CD4-positive, alpha-beta T cell treated with Interleukin-15 for 1 hour (primary cell): ENCODE measurements around the gene FBXO27.

Experiments
- DNase-seq: peaks from one replicate; pipeline ENCODE4 v3.0.0-alpha.2; 2020

Gene FBXO27

DNA sequence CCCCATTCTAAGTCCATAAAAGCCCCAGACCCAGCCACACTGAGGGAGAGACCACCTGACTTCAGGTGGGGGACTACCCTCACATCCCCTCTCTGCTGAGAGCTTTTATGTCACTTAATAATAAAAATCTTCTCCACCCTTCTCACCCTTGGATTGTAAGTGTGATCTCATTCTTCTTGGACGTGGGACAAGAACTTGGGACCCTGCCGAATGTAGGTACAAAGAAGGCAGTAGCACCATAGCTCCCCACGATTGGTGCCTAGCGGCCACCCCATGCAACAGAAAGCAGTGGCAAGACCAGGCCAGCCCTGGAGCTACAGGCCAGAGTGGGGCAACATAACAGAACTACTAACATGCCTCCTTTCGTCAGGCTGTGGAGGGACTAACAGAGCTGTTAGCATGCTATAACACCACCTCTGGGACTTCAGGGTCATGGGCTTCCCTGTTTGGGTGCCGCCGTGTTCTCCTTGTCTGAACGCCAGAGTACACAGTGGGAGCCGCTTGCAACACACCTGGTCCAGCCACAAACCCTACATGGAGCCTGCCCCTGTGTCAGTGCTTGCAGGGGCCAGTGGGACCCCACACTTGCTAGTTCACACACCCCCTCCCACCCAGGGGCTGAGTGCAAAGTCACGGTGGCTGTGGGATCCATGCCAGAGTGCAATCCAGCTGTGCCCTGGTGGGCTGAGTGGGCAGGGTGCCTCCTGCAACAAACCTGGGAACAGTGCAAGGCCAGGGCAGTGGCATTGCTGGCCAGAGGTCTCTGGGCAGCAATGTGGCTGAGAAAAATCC, 51.6 kb downstream of the FBXO27 start:
- DNase-seq: no peak

DNA sequence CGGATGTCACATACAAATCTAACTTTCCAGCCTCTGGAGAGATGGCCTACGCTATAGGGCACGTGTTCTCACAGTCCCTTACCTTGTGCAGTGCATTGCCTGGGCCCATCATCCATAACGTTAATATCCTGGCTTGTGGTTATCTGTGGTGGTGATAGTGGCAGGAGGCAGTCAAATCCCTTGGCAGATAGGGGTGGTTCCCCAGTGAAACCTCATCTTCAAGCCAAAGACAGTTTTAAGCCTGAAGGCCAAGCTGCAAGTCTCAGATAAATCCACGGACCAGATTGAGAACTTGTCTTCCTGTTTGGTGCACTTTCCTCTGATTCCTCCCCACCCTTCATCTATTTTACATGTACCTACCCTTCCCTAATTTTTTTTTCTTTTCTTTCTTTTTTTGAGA, 52.5 kb downstream of the FBXO27 start:
- no peak for DNase-seq

DNA sequence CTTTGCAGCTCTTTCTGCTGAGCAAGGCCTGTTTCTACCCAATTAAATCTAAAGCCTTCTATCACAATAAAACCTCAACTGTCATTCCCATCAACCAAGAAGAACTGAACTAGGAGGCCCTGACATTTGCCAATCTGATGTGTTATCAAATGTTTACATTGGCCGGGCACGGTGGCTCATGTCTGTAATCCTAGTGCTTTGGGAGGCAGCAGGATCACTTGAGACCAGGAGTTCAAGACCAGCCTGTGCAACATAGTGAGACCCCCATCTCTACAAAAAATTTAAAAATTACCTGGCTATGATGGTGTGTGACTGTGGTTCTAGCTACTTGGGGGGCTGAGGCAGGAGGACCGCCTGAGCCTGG, 54.0 kb downstream of the FBXO27 start:
- DNase-seq: no peak

DNA sequence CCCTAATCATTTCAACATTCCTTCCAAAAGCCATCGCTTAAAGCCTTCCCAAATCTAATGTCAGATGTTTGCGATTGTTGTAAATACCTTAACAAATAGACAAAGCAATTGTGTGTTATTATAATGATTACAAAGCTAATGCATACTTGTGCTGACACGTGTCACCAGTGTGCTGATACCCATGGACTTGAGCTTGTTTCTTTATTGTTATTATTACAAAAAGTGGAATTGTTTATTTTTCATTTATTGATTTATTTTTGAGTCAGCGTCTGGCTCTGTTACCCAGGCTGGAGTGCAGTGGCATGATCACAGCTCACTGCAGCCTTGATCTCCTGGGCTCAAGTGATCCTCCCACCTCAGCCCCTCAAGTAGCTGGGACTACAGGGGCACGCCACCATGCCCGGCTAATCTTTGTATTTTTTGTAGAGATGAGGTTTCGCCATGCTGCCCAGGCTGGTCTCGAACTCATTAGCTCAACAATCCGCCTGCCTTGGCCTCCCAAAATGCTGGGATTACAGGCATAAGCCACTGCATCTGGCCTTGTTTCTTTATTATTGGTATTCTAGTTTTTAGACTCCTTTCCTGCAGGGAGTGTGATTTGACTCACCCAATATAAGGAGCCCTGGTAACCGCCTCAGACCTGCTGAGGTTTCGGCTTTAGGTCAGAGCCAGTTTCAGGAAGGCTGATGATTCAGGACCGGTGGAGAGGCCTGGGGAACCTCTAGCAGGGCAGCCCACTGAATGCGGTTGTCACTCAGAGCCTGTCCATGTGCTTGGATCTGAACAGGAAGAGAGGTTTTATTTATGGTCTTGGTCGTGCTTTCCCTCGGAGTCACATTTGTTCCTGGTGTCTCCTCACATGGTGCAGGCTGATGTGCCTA, 54.7 kb downstream of the FBXO27 start:
- DNase-seq: no peak

DNA sequence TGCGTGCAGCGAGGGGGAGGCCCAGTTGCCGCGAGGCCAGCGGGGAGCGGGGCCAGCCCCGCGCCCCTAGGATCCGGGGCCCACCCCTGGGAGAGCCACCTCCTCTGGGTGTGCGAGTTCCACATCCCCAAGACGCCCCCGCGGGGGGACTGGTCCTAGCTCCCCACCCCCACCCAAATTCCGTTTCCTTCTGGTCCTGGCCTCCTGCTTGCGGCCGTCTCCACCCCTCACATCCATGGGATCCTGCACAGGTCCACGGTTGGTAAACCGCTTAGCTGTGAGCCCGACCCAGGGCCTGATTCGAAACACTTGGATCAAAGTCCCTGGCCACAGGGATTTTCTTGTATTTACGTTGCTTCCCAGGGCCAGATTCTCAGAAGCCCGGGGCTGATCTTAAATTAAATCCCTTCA, 56.5 kb downstream of the FBXO27 start:
- DNase-seq: no peak

DNA sequence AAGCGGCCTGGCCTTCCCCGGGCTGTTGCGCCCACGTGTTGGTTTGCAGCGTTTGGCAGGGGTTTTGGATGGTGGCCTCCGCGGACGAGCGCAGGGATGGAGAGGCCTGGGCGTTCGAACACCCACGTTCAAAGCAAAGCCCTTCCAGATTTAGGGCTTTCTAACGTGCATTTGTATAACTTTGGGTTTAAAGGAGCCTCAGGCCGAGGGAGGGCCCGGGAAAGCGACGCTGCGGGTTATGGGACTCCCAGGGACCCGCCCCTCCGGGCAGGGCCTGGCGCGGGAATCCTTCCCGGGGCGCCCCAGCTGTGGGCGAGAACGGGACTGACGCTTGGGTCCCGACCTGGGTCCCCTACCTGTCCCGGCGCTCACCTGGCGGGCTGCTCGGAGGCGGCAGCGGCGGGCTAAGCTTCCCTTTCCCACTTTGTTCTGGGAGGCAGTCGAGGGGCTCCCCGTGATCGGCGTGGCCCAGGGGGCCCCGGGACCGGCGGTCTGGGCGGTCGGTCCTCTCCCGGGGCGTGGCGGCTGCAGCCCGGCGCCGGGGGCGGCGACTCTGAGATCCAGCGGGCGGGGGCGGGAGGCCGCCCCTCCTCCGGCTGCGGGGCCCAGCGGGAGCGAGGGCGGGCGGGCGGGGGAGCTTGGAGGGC, 57.0 kb downstream of the FBXO27 start, which contains the start of gene FBXO17:
FBXO17 (minus strand) TSS at position 529 of the 647 bp plus-strand sequence. CDS start 25,423 bp downstream, outside the sequence.
- DNase-seq: no peak

DNA sequence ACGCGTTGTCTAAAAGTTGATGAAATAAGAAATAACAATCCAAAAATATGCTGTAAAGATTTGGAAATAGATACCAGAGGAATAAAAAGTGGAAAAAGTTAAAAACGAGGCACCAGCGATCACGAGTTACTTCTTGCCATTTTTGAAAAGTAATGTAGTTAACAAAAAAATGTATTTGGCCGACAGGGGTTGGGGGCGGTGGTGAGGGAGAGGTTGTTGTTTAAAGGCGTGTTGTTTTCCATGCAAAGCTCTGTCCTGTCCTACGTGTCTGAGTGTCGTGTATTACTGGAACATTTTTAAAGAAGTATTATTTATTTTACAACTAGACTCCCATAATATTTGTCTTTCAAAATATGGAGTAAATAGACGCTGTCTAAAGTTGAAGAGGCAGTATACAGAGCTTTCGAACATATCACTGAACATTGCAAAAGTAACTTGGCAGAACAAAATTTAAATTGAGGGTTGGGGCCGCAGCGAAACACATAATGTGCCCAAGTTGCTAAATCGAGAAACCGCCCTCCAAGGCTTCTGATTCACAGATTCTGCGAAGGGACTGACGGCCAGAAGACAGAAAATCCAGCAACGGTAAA, 57.6 kb downstream of the FBXO27 start:
- DNase-seq: no peak
